Spleen (tissue), 11 donors: ENCODE data around the gene DLST. TPM values are rescaled to one million over a fixed set of nuclear protein-coding genes. Genes with fewer than 3 reads are reported as not detected.
A peak's percentile ranks its signal among the peaks of the same experiment; 100 is the strongest.
"Not testable (repeated sequence)": the region's sequence is repeated elsewhere in the genome, so short reads cannot be mapped to it uniquely, and the experiment has no call there.

Experiments
- DNase-seq: peaks from one replicate; pipeline ENCODE4 v3.0.0-alpha.2; 2020
- H3K27ac ChIP-seq, 8 donors: fragments of 200-600 bp; sonication (generic) in 7 of 8; 1 replicate in 4 of 8; 2 replicates in 4 of 8; pipeline versions ENCODE4 v1.5.0 to v1.8.0; 2016 to 2021; ENCODE audit warnings: inconsistent platforms in 4 of 8, mild to moderate bottlenecking in 4 of 8, moderate library complexity in 1 of 8
- H3K27me3 ChIP-seq, 7 donors: fragments of 200-600 bp; sonication (generic) in 6 of 7; replicated peaks in 1 of 7; 1 replicate in 4 of 7; 2 replicates in 3 of 7; pipeline versions ENCODE4 v1.5.0 to v1.8.0; 2016 to 2021; ENCODE audit warnings: inconsistent platforms in 3 of 7, mild to moderate bottlenecking in 1 of 7
- H3K36me3 ChIP-seq, 6 donors: fragments of 200-600 bp; sonication (generic) in 5 of 6; 1 replicate in 4 of 6; 2 replicates in 2 of 6; pipeline versions ENCODE4 v1.5.0 to v1.8.0; 2016 to 2021; ENCODE audit warnings: inconsistent platforms in 2 of 6
- H3K4me1 ChIP-seq, 6 donors: fragments of 200-600 bp; sonication (generic) in 5 of 6; 1 replicate in 3 of 6; 2 replicates in 3 of 6; pipeline versions ENCODE4 v1.5.0 to v1.8.0; 2016 to 2021; ENCODE audit warnings: inconsistent platforms in 3 of 6
- H3K4me3 ChIP-seq, 8 donors: fragments of 200-600 bp; sonication (generic) in 7 of 8; 1 replicate in 4 of 8; 2 replicates in 4 of 8; pipeline versions ENCODE4 v1.5.0 to v1.8.0; 2016 to 2021; ENCODE audit warnings: inconsistent platforms in 4 of 8, mild to moderate bottlenecking in 4 of 8, moderate library complexity in 2 of 8
- H3K9me3 ChIP-seq, 8 donors: fragments of 200-600 bp; sonication (generic) in 7 of 8; 1 replicate in 4 of 8; 2 replicates in 4 of 8; pipeline versions ENCODE4 v1.5.0 to v1.8.0; 2016 to 2021; ENCODE audit warnings: inconsistent platforms in 4 of 8
- POLR2A ChIP-seq, 3 donors: fragments of 450-650 bp; IDR thresholded peaks; one replicate each; pipeline ENCODE4 v1.5.1; 2017; ENCODE audit warnings: antibody characterized with exemption in 3 of 3, mild to moderate bottlenecking in 1 of 3
- POLR2AphosphoS5 ChIP-seq, 3 donors: sonication (generic); formaldehyde crosslinking; IDR thresholded peaks; one replicate each; pipeline ENCODE4 v1.5.1; 2017; ENCODE audit warnings: antibody characterized with exemption in 3 of 3
- WGBS, 5 donors: extraction: QIAGEN DNeasy Blood & Tissue Kit in 3 of 5; methylation state at CpG; one replicate each; pipeline versions ENCODE4 v1.1.5 to v1.1.7; 2013 to 2018; 5-methylcytosine and 5-hydroxymethylcytosine counted together
- intact Hi-C: fragments of 100-400 bp; cut with DNase I; formaldehyde crosslinking; loops from one replicate; pipeline ENCODE4 v1.15.0; 2023; ENCODE audit warnings: low total_unique reads
- polyA plus RNA-seq, 3 donors: library from polyadenylated mRNA; stranded (reverse); fragments of 200-250 nt; gene quantifications; one replicate each; pipeline ENCODE4 v1.2.1, GENCODE V29; 2013
- total RNA-seq, 7 donors: library from RNA; depleted of rRNA in 3 of 7; stranded (reverse); fragments of >200 nt in 3 of 7; fragmentation: NEBNext Ultra II Directional in 4 of 7; extraction: Animal tissue kit (Norgen Biotek cat#: 25700) in 4 of 7; gene quantifications; one replicate each; pipeline versions ENCODE4 v1.1.0 to v1.2.1, GENCODE V29; 2016 to 2021
- TF ChIP-seq, protein P1 (sequence below), 11 experiments: fragments of 200-600 bp in 7 of 11; fragments of 450-650 bp in 4 of 11; sonication (generic) in 4 of 11; IDR thresholded peaks in 8 of 11; conservative IDR thresholded peaks in 3 of 11; 1 replicate in 7 of 11; 2 replicates in 4 of 11; pipeline versions ENCODE4 v1.4.0 to v1.8.0; 2016 to 2021; ENCODE audit warnings: antibody characterized with exemption in 11 of 11, inconsistent platforms in 4 of 11, mild to moderate bottlenecking in 1 of 11
- donor health status: healthy with polysubstance abuse.
- donor health status: DM: no; HTN: no; CAD: no; lungs with moderate emphysema.
- donor health status: DM: no; HTN: no; CAD: no.
- donor health status: Bipolar disorder and iron deficiency.
- donor health status: healthy.
- donor health status: DM: no; HTN: no; CAD: no.
- donor health status: DM: yes; HTN: yes; CAD: no.

The DLST gene
- total and polyA plus RNA-seq, 10 donors: 33.1 to 80.0 (median 74.7) TPM

GRCh38 chr14:74929242-74929641, 47.5 kb downstream of the DLST start:
- DNase-seq: peak; percentile 24
- no peaks in the 10 kb centered on the region for H3K9me3 ChIP-seq
- no peaks in the 10 kb centered on the region for H3K27me3 ChIP-seq
- whole genome bisulfite sequencing, 5 donors: 53 to 65% (median 61%) methylated on average over 6 of the region's 6 CpGs
- intact Hi-C loops: no loop called here
- no peaks in the 10 kb centered on the region for H3K36me3 ChIP-seq
- no peak for TF ChIP-seq POLR2A (IDR thresholded peaks at IDR 0.05)
- no peak overlapping the region for H3K4me3 ChIP-seq
- peaks cover 0 to 17% (median 10%) of the 10 kb centered on the region in 6 donors for H3K4me1 ChIP-seq
- no peak overlapping the region for H3K27ac ChIP-seq

DNA sequence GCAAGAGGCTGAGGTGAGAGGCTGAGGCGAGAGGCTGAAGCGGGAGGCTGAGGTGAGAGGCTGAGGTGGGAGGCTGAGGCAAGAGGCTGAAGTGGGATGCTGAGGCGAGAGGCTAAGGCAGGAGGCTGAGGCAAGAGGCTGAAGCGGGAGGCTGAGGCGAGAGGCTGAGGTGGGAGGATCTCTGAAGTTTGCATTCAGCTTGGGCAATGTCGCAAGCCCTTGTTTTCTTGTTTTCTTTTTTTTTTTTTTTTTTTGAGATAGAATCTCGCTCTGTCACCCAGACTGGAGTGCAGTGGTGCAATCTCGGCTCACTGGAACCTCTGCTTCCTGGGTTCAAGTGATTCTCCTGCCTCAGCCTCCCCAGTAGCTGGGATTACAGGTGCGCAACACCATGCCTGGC, 50.0 kb downstream of the DLST start:
- H3K4me1 ChIP-seq: peaks cover 0 to 31% (median 16%) of the 10 kb centered on the region in 6 donors
- H3K36me3 ChIP-seq, H3K27me3 ChIP-seq, H3K27ac ChIP-seq, H3K9me3 ChIP-seq, DNase-seq, H3K4me3 ChIP-seq, intact Hi-C loops: not testable (repeated sequence)
- WGBS, 5 donors: 77 to 88% (median 84%) methylated on average over 9 of the region's 9 CpGs

GRCh38 chr14:74932401-74932901, 50.7 kb downstream of the DLST start:
- no peak for DNase-seq
- 11 to 16% (median 13%) methylated on average over 6 of the region's 6 CpGs for WGBS, 5 donors
- Histone ChIP-seq H3K4me3 (no peak overlapping the region), H3K4me1 (peaks cover 0 to 31% (median 16%) of the 10 kb centered on the region in 6 donors), H3K27ac (no peak overlapping the region), H3K27me3 (no peaks in the 10 kb centered on the region), H3K9me3 (no peaks in the 10 kb centered on the region), H3K36me3 (no peaks in the 10 kb centered on the region)
- intact Hi-C loops: no loop called here
- TF ChIP-seq POLR2A (IDR thresholded peaks at IDR 0.05): no peak
- peak in 1 of 3 donors; percentile 17 for TF ChIP-seq POLR2AphosphoS5 (IDR thresholded peaks at IDR 0.05)

DNA sequence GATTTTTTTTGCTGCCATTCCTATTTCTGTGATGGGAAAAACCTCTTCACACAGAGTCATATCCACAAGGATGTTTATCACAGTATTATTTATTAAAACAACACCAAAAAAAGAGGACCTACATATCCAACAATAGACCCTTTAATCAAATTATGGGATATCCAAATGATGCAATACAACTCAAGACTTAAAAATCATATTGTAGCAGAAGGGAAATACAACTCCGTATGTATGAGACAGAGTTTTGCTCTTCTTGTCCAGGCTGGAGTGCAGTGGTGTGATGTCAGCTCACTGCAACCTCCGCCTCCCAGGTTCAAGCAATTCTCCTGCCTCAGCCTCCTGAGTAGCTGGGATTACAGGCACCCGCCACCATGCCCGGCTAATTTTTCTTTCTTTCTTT, 51.2 kb downstream of the DLST start:
- H3K36me3 ChIP-seq, H3K27me3 ChIP-seq, intact Hi-C loops, H3K4me3 ChIP-seq, H3K27ac ChIP-seq, DNase-seq, H3K9me3 ChIP-seq: not testable (repeated sequence)
- WGBS, 5 donors: 72 to 83% (median 77%) methylated on average over 4 of the region's 4 CpGs
- H3K4me1 ChIP-seq: peaks cover 0 to 31% (median 16%) of the 10 kb centered on the region in 6 donors

- 44 to 60% (median 51%) methylated on average over 4 of the region's 4 CpGs for WGBS, 5 donors
- no peak overlapping the region for H3K27ac ChIP-seq
Measured at GRCh38 chr14:74934041-74934440, 52.3 kb downstream of the DLST start.

More at GRCh38 chr14:74934041-74934440, 52.3 kb downstream of the DLST start:
- H3K27me3 ChIP-seq: no peaks in the 10 kb centered on the region
- intact Hi-C loops: no loop called here
- peaks cover 0 to 38% (median 18%) of the 10 kb centered on the region in 6 donors for H3K4me1 ChIP-seq
- H3K9me3 ChIP-seq: no peaks in the 10 kb centered on the region
- no peaks in the 10 kb centered on the region for H3K36me3 ChIP-seq
- peak; percentile 45 for DNase-seq
- no peak overlapping the region for H3K4me3 ChIP-seq
- TF ChIP-seq, protein P1, sequence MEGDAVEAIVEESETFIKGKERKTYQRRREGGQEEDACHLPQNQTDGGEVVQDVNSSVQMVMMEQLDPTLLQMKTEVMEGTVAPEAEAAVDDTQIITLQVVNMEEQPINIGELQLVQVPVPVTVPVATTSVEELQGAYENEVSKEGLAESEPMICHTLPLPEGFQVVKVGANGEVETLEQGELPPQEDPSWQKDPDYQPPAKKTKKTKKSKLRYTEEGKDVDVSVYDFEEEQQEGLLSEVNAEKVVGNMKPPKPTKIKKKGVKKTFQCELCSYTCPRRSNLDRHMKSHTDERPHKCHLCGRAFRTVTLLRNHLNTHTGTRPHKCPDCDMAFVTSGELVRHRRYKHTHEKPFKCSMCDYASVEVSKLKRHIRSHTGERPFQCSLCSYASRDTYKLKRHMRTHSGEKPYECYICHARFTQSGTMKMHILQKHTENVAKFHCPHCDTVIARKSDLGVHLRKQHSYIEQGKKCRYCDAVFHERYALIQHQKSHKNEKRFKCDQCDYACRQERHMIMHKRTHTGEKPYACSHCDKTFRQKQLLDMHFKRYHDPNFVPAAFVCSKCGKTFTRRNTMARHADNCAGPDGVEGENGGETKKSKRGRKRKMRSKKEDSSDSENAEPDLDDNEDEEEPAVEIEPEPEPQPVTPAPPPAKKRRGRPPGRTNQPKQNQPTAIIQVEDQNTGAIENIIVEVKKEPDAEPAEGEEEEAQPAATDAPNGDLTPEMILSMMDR (IDR thresholded peaks at IDR 0.05 in 8 of 11, conservative IDR thresholded peaks at IDR 0.05 in 3 of 11): no peak
- TF ChIP-seq POLR2A (IDR thresholded peaks at IDR 0.05) (no peak), POLR2AphosphoS5 (IDR thresholded peaks at IDR 0.05) (no peak)
